ENCODE results near the gene IL27RA.
"Not testable (repeated sequence)": the region's sequence is repeated elsewhere in the genome, so short reads cannot be mapped to it uniquely, and the experiment has no call there.

IL27RA gene

GRCh38 chr19:14033946-14034345, 2.4 kb downstream of the IL27RA start:
- DNase-seq, result no peak

GRCh38 chr19:14035159-14035558, 3.6 kb downstream of the IL27RA start:
- not testable (repeated sequence) for DNase-seq

- DNase-seq, result no peak
These were observed 4.1 kb downstream of the IL27RA start for GRCh38 chr19:14035706-14036105.

- DNase-seq, result no peak
These were observed 7.6 kb downstream of the IL27RA start for GRCh38 chr19:14039181-14039580.

- DNase-seq, result peak in 1 of 2 donors; percentile 33
These were observed 11.4 kb downstream of the IL27RA start for GRCh38 chr19:14042659-14043608.

- DNase-seq, result not testable (repeated sequence)
These were observed 16.3 kb downstream of the IL27RA start for GRCh38 chr19:14047866-14048265.

GRCh38 chr19:14048443-14049153, 17.0 kb downstream of the IL27RA start:
- DNase-seq, result peak; percentile 66 to 84

GRCh38 chr19:14050512-14050911, 18.9 kb downstream of the IL27RA start:
- no peak for DNase-seq

- not testable (repeated sequence) for DNase-seq
These were observed 19.4 kb downstream of the IL27RA start for GRCh38 chr19:14050961-14051360.

GRCh38 chr19:14051980-14052379, 20.4 kb downstream of the IL27RA start:
- DNase-seq, result no peak

- no peak for DNase-seq
These were observed 20.9 kb downstream of the IL27RA start for GRCh38 chr19:14052470-14052869.

GRCh38 chr19:14053032-14053431, 21.5 kb downstream of the IL27RA start:
- no peak for DNase-seq

- no peak for DNase-seq
These were observed 21.9 kb downstream of the IL27RA start for GRCh38 chr19:14053500-14053899.

GRCh38 chr19:14054099-14054498, 22.5 kb downstream of the IL27RA start:
- DNase-seq, result no peak

- DNase-seq, result no peak
These were observed 23.2 kb downstream of the IL27RA start for GRCh38 chr19:14054721-14055120.

GRCh38 chr19:14055396-14055795, 23.8 kb downstream of the IL27RA start:
- no peak for DNase-seq

GRCh38 chr19:14056069-14056666, 24.6 kb downstream of the IL27RA start:
- no peak for DNase-seq

GRCh38 chr19:14056741-14057356, 25.3 kb downstream of the IL27RA start:
- no peak for DNase-seq

GRCh38 chr19:14058182-14059092, 26.9 kb downstream of the IL27RA start:
- DNase-seq, result no peak

GRCh38 chr19:14059093-14059480, 27.5 kb downstream of the IL27RA start:
- peak; percentile 44 to 54 for DNase-seq

- DNase-seq, result no peak
These were observed 28.1 kb downstream of the IL27RA start for GRCh38 chr19:14059652-14060155.
